COLO668 (cell line): ENCODE results near the gene TCF7L2.
A peak's percentile ranks its signal among the peaks of the same experiment; 100 is the strongest.
"Not testable (repeated sequence)": the region's sequence is repeated elsewhere in the genome, so short reads cannot be mapped to it uniquely, and the experiment has no call there.

Source experiments
- DNase-seq: peaks from one replicate; lab custom pipeline; 2025; ENCODE audit not compliant: unreplicated experiment; lab: John Stamatoyannopoulos, UW

The TCF7L2 gene

GRCh38 chr10:113089551-113089950 lies 139.5 kb downstream of the TCF7L2 start:
- no peak for DNase-seq

DNA sequence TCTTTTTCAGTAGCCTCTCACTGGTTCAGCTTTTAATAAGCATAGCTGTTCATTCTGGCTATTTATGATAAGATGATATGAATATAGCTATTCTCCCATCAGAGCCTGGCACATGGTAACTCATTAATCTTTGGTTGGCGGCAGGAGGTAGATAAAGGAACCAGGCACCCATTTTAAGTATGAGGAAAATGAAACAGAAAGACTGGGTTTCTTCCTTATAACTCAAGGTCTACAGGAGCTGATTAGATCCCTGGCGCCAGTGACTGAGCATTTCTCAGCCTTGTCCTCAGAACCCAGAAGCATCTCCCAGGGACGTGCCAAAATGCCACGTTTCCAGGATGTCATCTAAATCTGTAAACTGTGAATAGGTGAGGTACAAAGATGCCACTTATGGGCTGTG lies 141.9 kb downstream of the TCF7L2 start:
- no peak for DNase-seq

DNA sequence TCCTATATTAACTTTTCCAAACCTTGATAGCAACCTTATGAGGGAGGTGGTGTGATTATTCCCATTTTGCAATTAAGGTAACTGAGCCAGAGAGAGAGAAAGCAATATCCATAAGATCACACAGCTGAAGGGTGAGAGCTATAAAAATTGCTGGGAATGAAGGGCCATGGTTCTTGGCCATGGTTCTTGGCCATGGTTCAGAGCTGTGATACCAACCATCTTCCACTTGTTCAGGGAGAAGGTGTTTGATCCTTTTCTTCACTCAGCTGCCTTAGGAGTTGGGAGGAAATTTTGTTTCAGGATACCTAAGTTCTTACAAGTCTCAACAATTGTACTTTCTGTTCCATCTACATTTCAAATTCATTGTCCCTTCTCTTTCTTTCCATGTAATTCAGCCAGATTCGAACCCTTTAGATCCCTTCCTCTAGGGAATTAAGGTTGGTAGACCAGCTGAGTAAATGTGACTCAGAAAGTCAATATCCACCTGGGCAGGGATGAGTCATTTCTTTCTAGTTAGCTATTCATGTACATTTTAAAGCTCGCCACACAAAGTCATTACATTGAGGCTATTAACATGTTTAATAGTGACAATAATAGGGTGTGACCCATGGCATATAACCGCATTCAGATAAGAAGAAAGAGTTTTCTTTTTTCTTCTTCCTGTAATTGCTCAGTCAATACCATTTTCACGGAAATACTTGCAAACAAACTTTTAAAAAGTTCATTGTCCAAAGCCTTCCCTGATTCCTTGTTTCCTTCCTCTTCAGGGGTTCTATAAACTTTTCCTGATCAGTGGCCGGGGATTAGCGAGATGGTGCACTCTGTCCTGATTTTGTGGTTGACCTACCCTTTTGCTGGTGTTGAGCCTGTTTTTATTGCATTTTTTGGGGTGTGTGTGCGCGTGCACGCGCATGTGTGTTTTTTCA lies 143.4 kb downstream of the TCF7L2 start:
- DNase-seq = peak; percentile 12

DNA sequence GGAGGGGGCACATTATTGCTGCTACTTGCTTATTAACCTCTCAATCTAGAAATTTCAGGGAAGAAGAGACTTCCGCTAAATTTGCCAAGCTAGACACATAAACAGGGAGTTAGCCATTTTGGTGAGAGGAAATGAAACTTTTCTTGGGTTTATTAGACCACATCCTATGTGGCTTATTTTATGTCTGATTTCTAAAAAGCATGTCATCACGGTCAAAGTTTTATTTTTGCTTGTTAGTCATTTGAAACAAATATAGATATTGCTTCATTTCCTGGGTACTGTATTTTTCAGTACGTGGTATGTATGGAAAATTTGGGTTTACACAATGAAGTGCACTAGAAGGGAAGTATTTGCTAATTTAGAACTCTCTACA lies 144.1 kb downstream of the TCF7L2 start:
- DNase-seq = no peak

- no peak for DNase-seq
These were observed 145.5 kb downstream of the TCF7L2 start for GRCh38 chr10:113095419-113096127.

GRCh38 chr10:113096128-113096996 lies 146.3 kb downstream of the TCF7L2 start:
- DNase-seq = no peak

- no peak for DNase-seq
These were observed 147.0 kb downstream of the TCF7L2 start for GRCh38 chr10:113097036-113097435.

- peak; percentile 1 for DNase-seq
These were observed 149.6 kb downstream of the TCF7L2 start for GRCh38 chr10:113099431-113100183.

- no peak for DNase-seq
These were observed 150.2 kb downstream of the TCF7L2 start for GRCh38 chr10:113100281-113100680.

- DNase-seq = no peak
These were observed 153.2 kb downstream of the TCF7L2 start for GRCh38 chr10:113103131-113103840.

- DNase-seq = no peak
These were observed 154.0 kb downstream of the TCF7L2 start for GRCh38 chr10:113104047-113104446.

GRCh38 chr10:113108194-113108835 lies 158.3 kb downstream of the TCF7L2 start:
- DNase-seq = peak; percentile 25

DNA sequence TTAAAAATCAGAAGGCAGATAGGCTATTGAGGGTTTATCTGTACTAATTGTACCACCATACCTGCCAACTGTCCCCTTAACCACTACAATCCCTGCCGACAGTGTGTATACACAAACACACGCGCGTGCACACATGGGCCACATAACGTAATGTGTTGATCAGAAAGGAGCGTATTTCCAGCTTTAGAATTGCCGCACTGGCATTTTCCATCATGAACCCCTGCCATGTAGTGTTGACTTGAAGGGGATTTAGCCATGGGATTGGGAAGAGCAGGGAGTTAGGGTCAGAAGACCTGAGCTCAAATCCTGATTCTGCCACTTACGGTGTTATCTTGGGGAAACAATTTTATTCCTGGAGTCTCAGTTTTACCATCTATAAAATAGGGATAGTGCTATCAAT lies 158.9 kb downstream of the TCF7L2 start:
- DNase-seq = no peak

- DNase-seq = not testable (repeated sequence)
These were observed 159.4 kb downstream of the TCF7L2 start for GRCh38 chr10:113109482-113109881.

DNA sequence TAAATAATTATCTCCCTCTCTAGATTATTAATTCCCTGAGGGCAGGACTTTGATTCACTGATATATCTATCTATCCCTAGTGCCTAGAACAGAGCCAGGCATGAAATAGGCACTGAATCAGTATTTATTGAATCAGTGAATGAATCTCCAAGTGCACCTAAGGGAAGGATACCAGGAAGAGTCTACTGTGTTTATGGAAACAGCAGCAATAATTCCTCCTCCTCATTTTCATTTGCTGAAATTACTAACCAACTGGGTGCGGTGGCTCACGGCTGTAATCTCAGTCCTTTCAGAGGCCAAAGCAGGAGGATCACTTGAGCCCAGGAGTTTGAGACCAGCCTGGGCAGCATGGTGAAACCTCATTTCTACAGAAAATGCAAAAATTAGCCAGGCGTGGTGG lies 161.2 kb downstream of the TCF7L2 start:
- no peak for DNase-seq

DNA sequence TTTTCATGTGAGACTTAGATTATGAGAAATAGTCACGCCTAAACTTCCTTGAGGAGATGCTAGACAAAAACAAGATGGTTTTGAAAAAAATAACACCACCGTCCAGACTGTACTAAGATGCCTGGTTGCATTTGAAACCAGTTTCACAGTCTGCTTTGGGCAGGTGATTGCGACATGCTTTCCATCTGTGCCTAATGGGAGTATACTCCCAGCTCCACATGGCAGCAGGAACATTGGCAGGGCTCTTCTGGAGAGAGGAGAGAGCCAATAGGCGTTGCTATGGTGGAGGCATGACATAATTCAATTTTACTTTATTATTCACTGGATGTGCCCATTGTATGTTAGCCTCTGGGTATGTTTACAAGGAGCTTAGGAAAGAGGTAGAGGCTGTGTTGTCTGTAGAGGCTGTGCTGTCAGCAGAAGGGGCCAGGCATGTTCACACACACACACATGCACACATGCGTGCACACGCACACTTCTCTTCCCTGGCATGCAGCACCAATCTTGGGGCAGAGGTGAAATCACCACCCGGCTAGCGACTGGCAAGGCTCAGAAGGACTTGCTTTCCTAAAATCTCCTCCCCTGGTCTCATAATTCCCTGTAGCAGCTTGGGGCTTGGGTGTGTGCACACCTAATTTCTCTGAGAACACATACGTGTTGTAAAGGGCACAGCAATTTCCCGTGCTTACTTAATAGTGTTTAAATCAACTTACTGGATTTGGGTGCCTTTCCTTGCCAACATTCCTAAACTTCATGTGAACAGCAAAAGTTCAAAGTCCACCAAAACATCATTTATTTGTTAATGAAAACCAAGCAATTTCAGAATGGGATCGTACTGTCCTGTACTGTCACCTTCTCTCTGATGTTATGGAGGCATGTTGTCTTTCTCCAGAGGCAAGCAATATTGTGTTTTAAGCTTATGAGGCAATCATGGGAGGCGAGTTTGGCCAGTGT lies 162.1 kb downstream of the TCF7L2 start:
- DNase-seq = no peak

GRCh38 chr10:113113241-113113640 lies 163.2 kb downstream of the TCF7L2 start:
- DNase-seq = no peak

DNA sequence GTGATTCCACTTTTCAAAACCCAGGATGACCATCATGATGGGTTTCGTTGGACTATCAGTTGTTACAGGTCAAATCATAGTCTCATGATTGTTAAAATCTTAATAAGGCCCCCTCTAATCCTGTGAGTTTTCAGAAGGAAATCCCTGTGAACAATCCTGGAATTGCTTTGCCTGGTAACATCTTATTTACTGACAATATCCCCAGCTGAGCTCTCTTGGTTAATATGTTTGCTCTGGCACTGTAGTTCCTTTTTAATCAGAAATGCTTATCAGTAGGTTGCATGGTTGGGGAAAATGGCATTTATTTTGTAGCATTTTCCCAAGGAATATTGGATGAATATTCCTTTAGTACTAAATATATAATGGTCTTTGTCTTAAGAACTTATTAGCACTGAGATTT lies 163.9 kb downstream of the TCF7L2 start:
- no peak for DNase-seq
